Liver (tissue), 9 donors: ENCODE measurements around the gene MYOM3. TPM values are rescaled to one million over a fixed set of nuclear protein-coding genes. Genes with fewer than 3 reads are reported as not detected.

Experiments
- DNase-seq: peaks from one replicate; pipeline ENCODE4 v3.0.0-alpha.2; 2017; ENCODE audit warnings: low spot score
- H3K27ac ChIP-seq, 2 donors: one replicate each; pipeline ENCODE4 v1.7.0; 2013; ENCODE audit warnings: inconsistent platforms in 2 of 2, low read length in 2 of 2, control low read depth in 1 of 2, low read depth in 1 of 2, mild to moderate bottlenecking in 1 of 2
- H3K27me3 ChIP-seq, 4 donors: one replicate each; pipeline versions ENCODE4 v1.6.1 to v1.7.0; 2013; ENCODE audit warnings: low read length in 3 of 4, inconsistent platforms in 1 of 4, mild to moderate bottlenecking in 1 of 4, moderate library complexity in 1 of 4; ENCODE audit not compliant: control insufficient read depth in 4 of 4, insufficient read depth in 4 of 4
- H3K36me3 ChIP-seq, 4 donors: one replicate each; pipeline versions ENCODE4 v1.6.1 to v1.7.0; 2013; ENCODE audit warnings: low read length in 3 of 4, mild to moderate bottlenecking in 3 of 4, low read depth in 1 of 4, moderate library complexity in 1 of 4; ENCODE audit not compliant: control insufficient read depth in 4 of 4, insufficient read depth in 3 of 4
- H3K4me1 ChIP-seq, 4 donors: one replicate each; pipeline versions ENCODE4 v1.6.1 to v1.7.0; 2013; ENCODE audit warnings: low read length in 3 of 4, mild to moderate bottlenecking in 3 of 4, moderate library complexity in 1 of 4; ENCODE audit not compliant: control insufficient read depth in 4 of 4, insufficient read depth in 4 of 4
- H3K4me3 ChIP-seq, 3 donors: one replicate each; pipeline versions ENCODE4 v1.6.1 to v1.7.0; 2013; ENCODE audit warnings: low read length in 3 of 3, control low read depth in 1 of 3, low read depth in 1 of 3, mild to moderate bottlenecking in 1 of 3
- H3K9ac ChIP-seq, 2 donors: one replicate each; pipeline ENCODE4 v1.7.0; 2013; ENCODE audit warnings: low read length in 2 of 2, mild to moderate bottlenecking in 2 of 2, moderate library complexity in 2 of 2, control low read depth in 1 of 2, low read depth in 1 of 2
- H3K9me3 ChIP-seq, 4 donors: one replicate each; pipeline versions ENCODE4 v1.6.1 to v1.7.0; 2013; ENCODE audit warnings: low read length in 3 of 4; ENCODE audit not compliant: control insufficient read depth in 4 of 4
- FOXA1 ChIP-seq: IDR thresholded peaks from 2 replicates; pipeline ENCODE4 v1.6.1; 2016; ENCODE audit warnings: antibody characterized with exemption
- FOXA2 ChIP-seq: IDR thresholded peaks from 2 replicates; pipeline ENCODE4 v1.6.1; 2016; ENCODE audit warnings: antibody characterized with exemption
- GABPA ChIP-seq, 2 donors: IDR thresholded peaks in 1 of 2; conservative IDR thresholded peaks in 1 of 2; 2 replicates each; pipeline ENCODE4 v1.6.1; 2016; ENCODE audit warnings: antibody characterized with exemption in 2 of 2, mild to moderate bottlenecking in 1 of 2, moderate library complexity in 1 of 2
- HNF4A ChIP-seq, 2 donors: conservative IDR thresholded peaks; 2 replicates each; pipeline ENCODE4 v1.6.1; 2016; ENCODE audit warnings: antibody characterized with exemption in 2 of 2, mild to moderate bottlenecking in 2 of 2
- HNF4G ChIP-seq: IDR thresholded peaks from 2 replicates; pipeline ENCODE4 v1.6.1; 2016; ENCODE audit warnings: antibody characterized with exemption
- JUND ChIP-seq, 2 donors: IDR thresholded peaks; 2 replicates each; pipeline ENCODE4 v1.6.1; 2016; ENCODE audit warnings: antibody characterized with exemption in 2 of 2
- NR2F2 ChIP-seq: IDR thresholded peaks from 2 replicates; pipeline ENCODE4 v1.6.1; 2016; ENCODE audit warnings: antibody characterized with exemption
- RAD21 ChIP-seq, 2 donors: IDR thresholded peaks; 2 replicates each; pipeline ENCODE4 v1.6.1; 2016; ENCODE audit warnings: antibody characterized with exemption in 2 of 2, mild to moderate bottlenecking in 2 of 2
- RXRA ChIP-seq, 2 donors: IDR thresholded peaks; 2 replicates each; pipeline ENCODE4 v1.6.1; 2017 to 2018; ENCODE audit warnings: antibody characterized with exemption in 2 of 2, mild to moderate bottlenecking in 1 of 2
- SP1 ChIP-seq: IDR thresholded peaks from 2 replicates; pipeline ENCODE4 v1.6.1; 2018; ENCODE audit warnings: antibody characterized with exemption, mild to moderate bottlenecking
- TAF1 ChIP-seq: conservative IDR thresholded peaks from 2 replicates; pipeline ENCODE4 v1.6.1; 2016; ENCODE audit warnings: antibody characterized with exemption, mild to moderate bottlenecking
- YY1 ChIP-seq: IDR thresholded peaks from 2 replicates; pipeline ENCODE4 v1.6.1; 2016; ENCODE audit warnings: antibody characterized with exemption, mild to moderate bottlenecking
- WGBS: extraction: QIAGEN DNeasy Blood & Tissue Kit; methylation state at CpG from one replicate; pipeline ENCODE4 v1.1.7; 2013; 5-methylcytosine and 5-hydroxymethylcytosine counted together
- polyA plus RNA-seq, 2 donors: library from polyadenylated mRNA; stranded (reverse) in 1 of 2; unstranded in 1 of 2; fragments of 200-250 nt in 1 of 2; fragments of >200 nt in 1 of 2; fragmentation: Nextera tagmentation in 1 of 2; extraction: Ambion mirVana in 1 of 2; gene quantifications; one replicate each; pipeline versions ENCODE4 v1.2.1 to v1.2.3, GENCODE V29; 2013 to 2015
- total RNA-seq, 2 donors: library from RNA; depleted of rRNA; stranded (reverse); fragments of >200 nt; gene quantifications; one replicate each; pipeline ENCODE4 v1.2.3, GENCODE V29; 2014
- TF ChIP-seq, protein P1 (sequence below): IDR thresholded peaks from 2 replicates; pipeline ENCODE4 v1.6.1; 2016; ENCODE audit warnings: antibody characterized with exemption
- TF ChIP-seq, protein P2 (sequence below): IDR thresholded peaks from 2 replicates; pipeline ENCODE4 v1.6.1; 2016; ENCODE audit warnings: antibody characterized with exemption
- TF ChIP-seq, protein P3 (sequence below): fragments of 150-350 bp; IDR thresholded peaks from 2 replicates; pipeline ENCODE4 v1.5.1; 2017; ENCODE audit warnings: improper control_type of control experiment, low read depth, low read length; ENCODE audit not compliant: missing input control
- TF ChIP-seq, protein P4 (sequence below): IDR thresholded peaks from 2 replicates; pipeline ENCODE4 v1.6.1; 2016; ENCODE audit warnings: antibody characterized with exemption
- TF ChIP-seq, protein P5 (sequence below): IDR thresholded peaks from 2 replicates; pipeline ENCODE4 v1.6.1; 2016; ENCODE audit warnings: antibody characterized with exemption, mild to moderate bottlenecking
- donor health status: healthy.
- donor health status: healthy.
- donor health status: healthy.
- donor health status: healthy.
- donor health status: healthy.

The MYOM3 gene
- total and polyA plus RNA-seq, 4 donors, result 0.01 to 0.17 (median 0.05) TPM; not detected in 1

DNA sequence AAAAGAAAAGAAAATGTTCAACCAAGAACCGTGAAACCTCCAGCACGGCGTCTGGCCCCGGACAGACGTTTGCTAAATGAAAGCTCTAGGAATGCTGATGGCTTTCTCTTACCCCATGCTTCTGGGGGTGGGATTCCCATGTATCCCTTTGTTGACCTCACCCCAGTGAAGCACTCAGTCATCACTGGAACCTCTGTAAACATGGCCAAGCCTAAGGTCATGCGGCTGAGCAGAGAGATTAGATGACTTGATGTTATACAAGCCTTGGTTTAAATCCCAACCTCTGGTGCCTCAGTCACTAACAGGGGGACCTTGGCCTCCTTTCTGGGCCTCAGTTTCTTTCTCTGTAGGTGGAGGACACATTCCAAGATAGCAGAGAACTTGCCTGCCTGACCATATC lies 2.8 kb upstream of the MYOM3 start:
- Histone ChIP-seq H3K9me3 (no peaks in the 10 kb centered on the region), H3K27me3 (no peaks in the 10 kb centered on the region), H3K27ac (no peak overlapping the region), H3K9ac (no peak overlapping the region), H3K4me3 (no peak overlapping the region), H3K4me1 (peaks cover 0 to 9% (median 2%) of the 10 kb centered on the region in 4 donors), H3K36me3 (no peaks in the 10 kb centered on the region)
- WGBS, result 91% methylated on average over 6 of the region's 6 CpGs
- DNase-seq, result no peak
- no peak for TF ChIP-seq NR2F2

DNA sequence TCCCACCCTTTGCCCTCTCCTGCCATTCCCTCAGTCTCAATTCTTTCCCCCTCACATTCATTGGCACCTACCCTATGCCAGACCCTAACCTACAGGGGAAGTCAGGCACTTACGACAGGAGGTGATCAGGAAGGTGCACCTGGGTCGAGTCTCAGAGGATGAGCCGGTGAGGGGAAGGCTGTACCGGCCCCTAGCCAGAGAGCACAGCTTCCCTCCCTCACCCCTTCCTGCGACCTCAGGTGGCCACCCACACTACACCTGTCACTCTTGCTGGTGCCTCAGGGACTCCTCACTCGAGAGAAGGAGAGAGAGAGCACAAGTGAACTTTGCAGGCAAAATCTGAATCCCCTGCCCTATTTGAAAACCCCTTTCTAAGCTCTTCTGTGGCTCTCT lies 1.7 kb upstream of the MYOM3 start:
- 76% methylated on average over 6 of the region's 6 CpGs for WGBS
- Histone ChIP-seq H3K36me3 (no peaks in the 10 kb centered on the region), H3K4me3 (no peak overlapping the region), H3K27me3 (no peaks in the 10 kb centered on the region), H3K27ac (no peak overlapping the region), H3K9ac (no peak overlapping the region), H3K9me3 (no peaks in the 10 kb centered on the region), H3K4me1 (peaks cover 0 to 4% (median 0%) of the 10 kb centered on the region in 4 donors)
- DNase-seq, result no peak
- TF ChIP-seq HNF4G, result no peak
- no peak for TF ChIP-seq GABPA (IDR thresholded peaks at IDR 0.05 in 1 of 2, conservative IDR thresholded peaks at IDR 0.05 in 1 of 2)
- TF ChIP-seq SP1, result no peak
- TF ChIP-seq, protein P1, sequence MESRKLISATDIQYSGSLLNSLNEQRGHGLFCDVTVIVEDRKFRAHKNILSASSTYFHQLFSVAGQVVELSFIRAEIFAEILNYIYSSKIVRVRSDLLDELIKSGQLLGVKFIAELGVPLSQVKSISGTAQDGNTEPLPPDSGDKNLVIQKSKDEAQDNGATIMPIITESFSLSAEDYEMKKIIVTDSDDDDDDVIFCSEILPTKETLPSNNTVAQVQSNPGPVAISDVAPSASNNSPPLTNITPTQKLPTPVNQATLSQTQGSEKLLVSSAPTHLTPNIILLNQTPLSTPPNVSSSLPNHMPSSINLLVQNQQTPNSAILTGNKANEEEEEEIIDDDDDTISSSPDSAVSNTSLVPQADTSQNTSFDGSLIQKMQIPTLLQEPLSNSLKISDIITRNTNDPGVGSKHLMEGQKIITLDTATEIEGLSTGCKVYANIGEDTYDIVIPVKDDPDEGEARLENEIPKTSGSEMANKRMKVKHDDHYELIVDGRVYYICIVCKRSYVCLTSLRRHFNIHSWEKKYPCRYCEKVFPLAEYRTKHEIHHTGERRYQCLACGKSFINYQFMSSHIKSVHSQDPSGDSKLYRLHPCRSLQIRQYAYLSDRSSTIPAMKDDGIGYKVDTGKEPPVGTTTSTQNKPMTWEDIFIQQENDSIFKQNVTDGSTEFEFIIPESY, result no peak
- no peak for TF ChIP-seq FOXA2
- TF ChIP-seq RAD21 (IDR thresholded peaks at IDR 0.05), result no peak
- TF ChIP-seq, protein P2, sequence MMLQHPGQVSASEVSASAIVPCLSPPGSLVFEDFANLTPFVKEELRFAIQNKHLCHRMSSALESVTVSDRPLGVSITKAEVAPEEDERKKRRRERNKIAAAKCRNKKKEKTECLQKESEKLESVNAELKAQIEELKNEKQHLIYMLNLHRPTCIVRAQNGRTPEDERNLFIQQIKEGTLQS, result no peak
- TF ChIP-seq, protein P3, sequence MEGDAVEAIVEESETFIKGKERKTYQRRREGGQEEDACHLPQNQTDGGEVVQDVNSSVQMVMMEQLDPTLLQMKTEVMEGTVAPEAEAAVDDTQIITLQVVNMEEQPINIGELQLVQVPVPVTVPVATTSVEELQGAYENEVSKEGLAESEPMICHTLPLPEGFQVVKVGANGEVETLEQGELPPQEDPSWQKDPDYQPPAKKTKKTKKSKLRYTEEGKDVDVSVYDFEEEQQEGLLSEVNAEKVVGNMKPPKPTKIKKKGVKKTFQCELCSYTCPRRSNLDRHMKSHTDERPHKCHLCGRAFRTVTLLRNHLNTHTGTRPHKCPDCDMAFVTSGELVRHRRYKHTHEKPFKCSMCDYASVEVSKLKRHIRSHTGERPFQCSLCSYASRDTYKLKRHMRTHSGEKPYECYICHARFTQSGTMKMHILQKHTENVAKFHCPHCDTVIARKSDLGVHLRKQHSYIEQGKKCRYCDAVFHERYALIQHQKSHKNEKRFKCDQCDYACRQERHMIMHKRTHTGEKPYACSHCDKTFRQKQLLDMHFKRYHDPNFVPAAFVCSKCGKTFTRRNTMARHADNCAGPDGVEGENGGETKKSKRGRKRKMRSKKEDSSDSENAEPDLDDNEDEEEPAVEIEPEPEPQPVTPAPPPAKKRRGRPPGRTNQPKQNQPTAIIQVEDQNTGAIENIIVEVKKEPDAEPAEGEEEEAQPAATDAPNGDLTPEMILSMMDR, result no peak
- TF ChIP-seq JUND (IDR thresholded peaks at IDR 0.05), result no peak
- TF ChIP-seq RXRA (IDR thresholded peaks at IDR 0.05), result no peak
- TF ChIP-seq NR2F2, result no peak
- no peak for TF ChIP-seq HNF4A (conservative IDR thresholded peaks at IDR 0.05)
- no peak for TF ChIP-seq FOXA1
- no peak for TF ChIP-seq YY1
- TF ChIP-seq, protein P4, sequence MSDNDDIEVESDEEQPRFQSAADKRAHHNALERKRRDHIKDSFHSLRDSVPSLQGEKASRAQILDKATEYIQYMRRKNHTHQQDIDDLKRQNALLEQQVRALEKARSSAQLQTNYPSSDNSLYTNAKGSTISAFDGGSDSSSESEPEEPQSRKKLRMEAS, result no peak

DNA sequence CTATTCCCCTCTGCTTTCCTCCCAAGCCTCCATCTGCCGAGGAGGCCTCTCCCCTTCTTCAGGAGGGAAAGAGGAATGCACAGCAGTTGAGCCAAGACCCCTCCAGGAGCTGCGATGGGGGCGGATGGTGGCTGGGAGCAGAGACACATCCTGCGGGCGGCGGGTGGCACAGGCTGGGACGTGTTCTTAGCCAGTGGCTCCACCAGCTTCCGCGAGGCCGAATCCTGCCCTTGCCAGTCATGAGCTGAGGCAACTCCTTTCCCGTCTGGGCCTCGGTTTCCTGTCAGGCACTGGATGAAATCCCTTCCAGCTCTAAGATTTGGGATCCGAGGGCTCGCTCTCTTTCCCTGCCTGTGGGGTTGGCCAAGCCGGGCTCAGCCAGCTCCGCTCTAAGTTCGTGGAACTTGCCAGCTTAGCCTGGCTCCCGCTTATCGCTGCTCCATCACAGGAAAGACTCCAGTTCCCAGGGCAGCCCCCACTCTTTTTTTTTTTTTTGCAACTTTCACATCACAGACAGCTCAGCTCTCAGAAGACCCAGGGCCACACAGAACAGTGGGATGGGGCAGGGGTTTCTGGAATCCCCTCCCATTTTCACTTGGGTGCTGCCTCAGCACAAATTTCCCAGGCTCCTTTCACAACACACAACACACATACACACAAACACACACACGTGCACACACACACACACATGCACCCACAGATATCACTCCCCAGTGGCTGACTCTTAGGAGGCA lies 506 bp downstream of the MYOM3 start:
- Histone ChIP-seq H3K4me1 (no peaks in the 10 kb centered on the region), H3K36me3 (no peaks in the 10 kb centered on the region), H3K9me3 (no peaks in the 10 kb centered on the region), H3K27me3 (no peaks in the 10 kb centered on the region), H3K9ac (no peak overlapping the region), H3K27ac (no peak overlapping the region), H3K4me3 (no peak overlapping the region)
- 84% methylated on average over 20 of the region's 20 CpGs for WGBS
- DNase-seq, result no peak
- TF ChIP-seq FOXA1 (no peak), TAF1 (no peak), JUND (IDR thresholded peaks at IDR 0.05) (no peak), FOXA2 (no peak)
- TF ChIP-seq, protein P2, result no peak
- TF ChIP-seq, protein P5, sequence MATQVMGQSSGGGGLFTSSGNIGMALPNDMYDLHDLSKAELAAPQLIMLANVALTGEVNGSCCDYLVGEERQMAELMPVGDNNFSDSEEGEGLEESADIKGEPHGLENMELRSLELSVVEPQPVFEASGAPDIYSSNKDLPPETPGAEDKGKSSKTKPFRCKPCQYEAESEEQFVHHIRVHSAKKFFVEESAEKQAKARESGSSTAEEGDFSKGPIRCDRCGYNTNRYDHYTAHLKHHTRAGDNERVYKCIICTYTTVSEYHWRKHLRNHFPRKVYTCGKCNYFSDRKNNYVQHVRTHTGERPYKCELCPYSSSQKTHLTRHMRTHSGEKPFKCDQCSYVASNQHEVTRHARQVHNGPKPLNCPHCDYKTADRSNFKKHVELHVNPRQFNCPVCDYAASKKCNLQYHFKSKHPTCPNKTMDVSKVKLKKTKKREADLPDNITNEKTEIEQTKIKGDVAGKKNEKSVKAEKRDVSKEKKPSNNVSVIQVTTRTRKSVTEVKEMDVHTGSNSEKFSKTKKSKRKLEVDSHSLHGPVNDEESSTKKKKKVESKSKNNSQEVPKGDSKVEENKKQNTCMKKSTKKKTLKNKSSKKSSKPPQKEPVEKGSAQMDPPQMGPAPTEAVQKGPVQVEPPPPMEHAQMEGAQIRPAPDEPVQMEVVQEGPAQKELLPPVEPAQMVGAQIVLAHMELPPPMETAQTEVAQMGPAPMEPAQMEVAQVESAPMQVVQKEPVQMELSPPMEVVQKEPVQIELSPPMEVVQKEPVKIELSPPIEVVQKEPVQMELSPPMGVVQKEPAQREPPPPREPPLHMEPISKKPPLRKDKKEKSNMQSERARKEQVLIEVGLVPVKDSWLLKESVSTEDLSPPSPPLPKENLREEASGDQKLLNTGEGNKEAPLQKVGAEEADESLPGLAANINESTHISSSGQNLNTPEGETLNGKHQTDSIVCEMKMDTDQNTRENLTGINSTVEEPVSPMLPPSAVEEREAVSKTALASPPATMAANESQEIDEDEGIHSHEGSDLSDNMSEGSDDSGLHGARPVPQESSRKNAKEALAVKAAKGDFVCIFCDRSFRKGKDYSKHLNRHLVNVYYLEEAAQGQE, result no peak
- TF ChIP-seq, protein P3, result no peak
